GM12878 (cell line): ENCODE data around the gene GRIK4. TPM values are rescaled to one million over a fixed set of nuclear protein-coding genes. Genes with fewer than 3 reads are reported as not detected.

Source experiments
- ATAC-seq: fragments of 200-7000 bp; cut with Tn5 transposase; 3 replicates; pipeline ENCODE4 v1.9.1; 2020; ENCODE audit warnings: mild to moderate bottlenecking, moderate library complexity
- BruUV-seq: library from RNA; stranded (reverse); fragments of 400-500 nt; replicated peaks from 2 replicates; lab custom pipeline; 2021; lab: Mats Ljungman, UMichigan
- CTCF ChIA-PET: fragments of 300-600 bp; sonication (Branson Sonifier 250); formaldehyde crosslinking; extraction: SDS; loops from one replicate; lab custom pipeline; 2021; ENCODE audit warnings: inconsistent platforms; lab: Yijun Ruan, JAX
- POLR2A ChIA-PET: fragments of 350-600 bp; formaldehyde crosslinking; extraction: SDS; loops from one replicate; lab custom pipeline; 2021; ENCODE audit warnings: inconsistent platforms; lab: Charles Lee
- RAD21 ChIA-PET: fragments of 300-600 bp; sonication (Branson Sonifier 250); formaldehyde crosslinking; loops from one replicate; lab custom pipeline; 2023; ENCODE audit warnings: antibody characterized with exemption; ENCODE audit not compliant: unreplicated experiment; lab: Charles Lee
- SMC1A ChIA-PET: fragments of 300-600 bp; sonication (Branson Sonifier 250); formaldehyde crosslinking; loops from one replicate; lab custom pipeline; 2023; ENCODE audit not compliant: unreplicated experiment, uncharacterized antibody; lab: Charles Lee
- DNase-seq: peaks from one replicate; pipeline ENCODE4 v3.0.0-alpha.2; 2011; ENCODE audit warnings: low read depth, low spot score
- FAIRE-seq: peaks from 3 replicates; lab custom pipeline; 2011; peaks lifted over from hg19 to GRCh38; lab: Jason Lieb, UNC
- H2AFZ ChIP-seq: 2 replicates; pipeline ENCODE4 v1.6.0; 2011; ENCODE audit warnings: low read depth, low read length, control low read depth; ENCODE audit not compliant: control insufficient read depth
- H3K27ac ChIP-seq: 2 replicates; pipeline ENCODE4 v1.5.1; 2011; ENCODE audit warnings: control low read depth; ENCODE audit not compliant: control insufficient read depth, insufficient read depth
- H3K27me3 ChIP-seq, 2 experiments: replicated peaks in 1 of 2; 2 replicates each; pipeline versions ENCODE4 v1.6.0 to v1.6.1; 2011; ENCODE audit warnings: low read length in 1 of 2; ENCODE audit not compliant: control insufficient read depth in 2 of 2, insufficient read depth in 2 of 2
- H3K36me3 ChIP-seq, 2 experiments: 2 replicates each; pipeline ENCODE4 v1.5.1; 2011; ENCODE audit warnings: low read length in 1 of 2; ENCODE audit not compliant: control insufficient read depth in 2 of 2, insufficient read depth in 2 of 2
- H3K4me1 ChIP-seq: 2 replicates; pipeline ENCODE4 v1.6.1; 2011; ENCODE audit warnings: mild to moderate bottlenecking, low read length, moderate library complexity, mixed read lengths; ENCODE audit not compliant: control insufficient read depth, insufficient read depth
- H3K4me2 ChIP-seq: 2 replicates; pipeline ENCODE4 v1.6.0; 2011; ENCODE audit warnings: control low read depth; ENCODE audit not compliant: control insufficient read depth, insufficient read depth
- H3K4me3 ChIP-seq: fragments of 200-600 bp; sonication (generic); 2 replicates; pipeline ENCODE4 v1.5.1; 2016
- H3K79me2 ChIP-seq: 2 replicates; pipeline ENCODE4 v1.6.0; 2011; ENCODE audit warnings: low read length; ENCODE audit not compliant: control insufficient read depth, insufficient read depth
- H3K9ac ChIP-seq: 2 replicates; pipeline ENCODE4 v1.8.0; 2011; ENCODE audit warnings: low read length, control low read depth, mixed read lengths; ENCODE audit not compliant: control insufficient read depth, insufficient read depth
- H3K9me3 ChIP-seq: replicated peaks from 3 replicates; pipeline ENCODE4 v1.5.1; 2011; ENCODE audit warnings: mild to moderate bottlenecking, low read length; ENCODE audit not compliant: control insufficient read depth, insufficient read depth
- H4K20me1 ChIP-seq: 2 replicates; pipeline ENCODE4 v1.6.0; 2011; ENCODE audit not compliant: control insufficient read depth, insufficient read depth
- BACH1 ChIP-seq: fragments of 450-650 bp; IDR thresholded peaks from 2 replicates; pipeline ENCODE4 v1.6.1; 2017; ENCODE audit warnings: mild to moderate bottlenecking, borderline replicate concordance
- CBX3 ChIP-seq: fragments of 200-600 bp; sonication (generic); IDR thresholded peaks from 2 replicates; pipeline ENCODE4 v1.6.1; 2016; ENCODE audit warnings: low read depth, borderline replicate concordance
- ETV6 ChIP-seq, 2 experiments: fragments of 450-650 bp in 1 of 2; IDR thresholded peaks in 1 of 2; conservative IDR thresholded peaks in 1 of 2; 2 replicates each; pipeline ENCODE4 v1.6.1; 2014; ENCODE audit warnings: antibody characterized with exemption in 1 of 2, borderline replicate concordance in 1 of 2, low read depth in 1 of 2, mild to moderate bottlenecking in 1 of 2, moderate library complexity in 1 of 2
- FOXK2 ChIP-seq: fragments of 450-650 bp; IDR thresholded peaks from 2 replicates; pipeline ENCODE4 v1.6.1; 2017; ENCODE audit warnings: mild to moderate bottlenecking, moderate library complexity
- MEF2B ChIP-seq: fragments of 450-650 bp; IDR thresholded peaks from 2 replicates; pipeline ENCODE4 v1.6.1; 2018; ENCODE audit warnings: mild to moderate bottlenecking, moderate library complexity; ENCODE audit not compliant: partially characterized antibody, poor library complexity, severe bottlenecking
- STAT1 ChIP-seq: fragments of 450-650 bp; conservative IDR thresholded peaks from 2 replicates; pipeline ENCODE4 v1.6.1; 2014; ENCODE audit warnings: antibody characterized with exemption, mild to moderate bottlenecking
- ZNF207 ChIP-seq: fragments of 450-650 bp; IDR thresholded peaks from 2 replicates; pipeline ENCODE4 v1.6.1; 2014; ENCODE audit warnings: antibody characterized with exemption, mild to moderate bottlenecking, borderline replicate concordance
- WGBS: methylation state at CpG from one replicate; pipeline ENCODE4 v1.1.6; 2016; ENCODE audit warnings: low lambda C conversion rate; ENCODE audit not compliant: insufficient replicate concordance, insufficient coverage; ENCODE audit errors: missing lambda C conversion rate; 5-methylcytosine and 5-hydroxymethylcytosine counted together
- in situ Hi-C: fragments of 300-500 bp; cut with MboI; formaldehyde crosslinking; loops from 9 replicates; pipeline ENCODE4 v1.14.3; 2018; ENCODE audit warnings: mixed read lengths
- intact Hi-C: fragments of 100-400 bp; cut with micrococcal nuclease; formaldehyde crosslinking; loops from one replicate; pipeline ENCODE4 v1.14.2; 2022; ENCODE audit not compliant: unreplicated experiment
- polyA plus RNA-seq, 11 experiments: library from polyadenylated mRNA; depleted of rRNA in 4 of 11; unstranded in 6 of 11; stranded (reverse) in 5 of 11; fragments of >200 nt; fragmentation: Nextera tagmentation in 4 of 11; fragmentation: Illumina TruSeq in 1 of 11; extraction: Ambion mirVana in 4 of 11; extraction: Trizol in 1 of 11; gene quantifications; 1 replicate in 1 of 11; 2 replicates in 10 of 11; pipeline versions ENCODE4 v1.2.1 to v1.2.3, GENCODE V29; 2011 to 2016; ENCODE audit warnings: inconsistent platforms in 2 of 11, missing spikeins in 2 of 11, low read depth in 1 of 11
- total RNA-seq, 4 experiments: library from RNA; depleted of rRNA in 3 of 4; stranded (reverse); fragments of >200 nt in 3 of 4; fragmentation: Illumina TruSeq in 1 of 4; extraction: Trizol in 1 of 4; gene quantifications; 2 replicates each; pipeline versions ENCODE4 v1.2.1 to v1.2.3, GENCODE V29; 2013 to 2021

Gene GRIK4
- total and polyA plus RNA-seq, 10 of the 15 experiments (the other 5 are each of a cell fraction or from before 2014, with no cell fraction given) = 0.33 to 3.6 (median 0.72) TPM

GRCh38 chr11:120573756-120574354, 62.3 kb downstream of the GRIK4 start:
- H3K27ac ChIP-seq = no peak overlapping the region
- H3K36me3 ChIP-seq = no peaks in the 10 kb centered on the region; a peak in 1 of 4 replicates
- ChIA-PET RAD21 (no interaction called here), CTCF (interaction anchor here (1.3 kb wide), 1 partner anchor 111 kb away, joined by 3 read pairs; no protein-coding TSS in a partner anchor)
- BruUV-seq = no TSS peak
- no peaks in the 10 kb centered on the region for H3K27me3 ChIP-seq
- no peak for ATAC-seq
- TF ChIP-seq CBX3 (no peak), BACH1 (no peak), ZNF207 (no peak), FOXK2 (no peak)
- TF ChIP-seq, all 136 proteins: peak for 0
- no peak overlapping the region for H3K9ac ChIP-seq
- H3K4me2 ChIP-seq = no peak overlapping the region
- H3K4me1 ChIP-seq = peaks cover 7% of the 10 kb centered on the region
- H3K9me3 ChIP-seq = no peaks in the 10 kb centered on the region
- H3K79me2 ChIP-seq = no peaks in the 10 kb centered on the region
- no peak for FAIRE-seq
- POLR2A ChIA-PET = no interaction called here
- in situ Hi-C loops (no loop called here), intact Hi-C loops (no loop called here)
- no peaks in the 10 kb centered on the region for H4K20me1 ChIP-seq
- SMC1A ChIA-PET = interaction anchor here (0.6 to 1.5 kb wide), 3 partner anchors 10 to 233 kb away, joined by 3 to 4 read pairs (median 3); no protein-coding TSS in a partner anchor
- DNase-seq = no peak
- 36% methylated on average over 10 of the region's 10 CpGs for WGBS
- no peak overlapping the region for H2AFZ ChIP-seq
- H3K4me3 ChIP-seq = no peak overlapping the region

- CTCF ChIA-PET = no interaction called here
- TF ChIP-seq MEF2B (no peak), STAT1 (no peak), ETV6 (conservative IDR thresholded peaks at IDR 0.05 in 1 of 2, IDR thresholded peaks at IDR 0.05 in 1 of 2; ENCODE audit: borderline replicate concordance in 1 of 2, low read depth in 1 of 2) (no peak)
Observed at GRCh38 chr11:120574876-120575275, 63.3 kb downstream of the GRIK4 start.

More at GRCh38 chr11:120574876-120575275, 63.3 kb downstream of the GRIK4 start:
- SMC1A ChIA-PET = no interaction called here
- POLR2A ChIA-PET = no interaction called here
- Histone ChIP-seq H3K36me3 (no peaks in the 10 kb centered on the region; a peak in 1 of 4 replicates), H3K79me2 (no peaks in the 10 kb centered on the region), H4K20me1 (no peaks in the 10 kb centered on the region), H3K27me3 (no peaks in the 10 kb centered on the region), H3K27ac (no peak overlapping the region), H3K9ac (no peak overlapping the region), H3K4me2 (no peak overlapping the region), H3K4me3 (no peak overlapping the region), H3K9me3 (no peaks in the 10 kb centered on the region), H2AFZ (no peak overlapping the region), H3K4me1 (peaks cover 12% of the 10 kb centered on the region)
- no peak for FAIRE-seq
- RAD21 ChIA-PET = no interaction called here
- intact Hi-C loops (no loop called here), in situ Hi-C loops (no loop called here)
- no peak for DNase-seq
- BruUV-seq = no TSS peak
- 55% methylated on average over 8 of the region's 8 CpGs for WGBS
- no peak for ATAC-seq
